K562 (cell line): ENCODE results near the gene EPHA7. TPM values are rescaled to one million over a fixed set of nuclear protein-coding genes. Genes with fewer than 3 reads are reported as not detected.

ENCODE experiments used
- ATAC-seq: fragments of 200-7000 bp; cut with Tn5 transposase; 3 replicates; pipeline ENCODE4 v1.9.1; 2020; ENCODE audit warnings: moderate library complexity
- BruUV-seq: library from RNA; stranded (reverse); fragments of 400-500 nt; replicated peaks from 2 replicates; lab custom pipeline; 2021; lab: Mats Ljungman, UMichigan
- CTCF ChIA-PET: fragments of 300-600 bp; formaldehyde crosslinking; extraction: SDS; loops from one replicate; lab custom pipeline; 2021; ENCODE audit warnings: low intra/inter-chr PET ratio; lab: Yijun Ruan, JAX
- POLR2A ChIA-PET: fragments of 300-600, 350-650 bp; sonication (Branson Sonifier 250); formaldehyde crosslinking; extraction: SDS; loops from one replicate; lab custom pipeline; 2021; ENCODE audit warnings: antibody characterized with exemption, inconsistent platforms; lab: Yijun Ruan, JAX
- DNase-seq, 4 experiments: peaks; one replicate each; pipeline versions ENCODE4 v3.0.0 to v3.0.0-alpha.2; 2011 to 2018; ENCODE audit warnings: low spot score in 3 of 4, mixed read lengths in 3 of 4; ENCODE audit errors: extremely low read depth in 1 of 4
- FAIRE-seq: peaks from 2 replicates; lab custom pipeline; 2011; peaks lifted over from hg19 to GRCh38; lab: Jason Lieb, UNC
- H2AFZ ChIP-seq: 2 replicates; pipeline ENCODE4 v1.6.0; 2011; ENCODE audit warnings: low read depth, low read length, control low read depth, inconsistent platforms
- H3K27ac ChIP-seq: fragments of 200-600 bp; 3 replicates; pipeline ENCODE4 v1.8.0; 2011; ENCODE audit warnings: low read depth, mild to moderate bottlenecking, control low read depth, inconsistent platforms, low read length, moderate library complexity, mixed read lengths; ENCODE audit errors: extremely low read depth
- H3K27me3 ChIP-seq, 2 experiments: fragments of 300-600 bp in 1 of 2; 2 replicates in 1 of 2; 3 replicates in 1 of 2; pipeline versions ENCODE4 v1.6.0 to v1.8.0; 2011; ENCODE audit warnings: inconsistent platforms in 2 of 2, low read length in 2 of 2, mild to moderate bottlenecking in 1 of 2, mixed read lengths in 1 of 2, moderate library complexity in 1 of 2; ENCODE audit not compliant: control insufficient read depth in 2 of 2, insufficient read depth in 2 of 2
- H3K36me3 ChIP-seq: fragments of 300-600 bp; 3 replicates; pipeline ENCODE4 v1.8.0; 2011; ENCODE audit warnings: mild to moderate bottlenecking, low read length, inconsistent platforms; ENCODE audit not compliant: control insufficient read depth, insufficient read depth
- H3K4me1 ChIP-seq, 2 experiments: fragments of 200-600 bp in 1 of 2; replicated peaks in 1 of 2; 2 replicates in 1 of 2; 3 replicates in 1 of 2; pipeline versions ENCODE4 v1.5.1 to v1.8.0; 2011; ENCODE audit warnings: inconsistent platforms in 2 of 2, low read length in 2 of 2, mild to moderate bottlenecking in 1 of 2, mixed read lengths in 1 of 2, moderate library complexity in 1 of 2; ENCODE audit not compliant: control insufficient read depth in 2 of 2, insufficient read depth in 2 of 2
- H3K4me2 ChIP-seq: 2 replicates; pipeline ENCODE4 v1.6.1; 2011; ENCODE audit warnings: low read length, control low read depth, inconsistent platforms, mixed read lengths; ENCODE audit not compliant: insufficient read depth
- H3K4me3 ChIP-seq: fragments of 200-600 bp; sonication (generic), shearing (Covaris generic); 2 replicates; pipeline ENCODE4 v1.5.1; 2016; ENCODE audit warnings: control low read depth, inconsistent platforms
- H3K79me2 ChIP-seq: fragments of 200-600 bp; 3 replicates; pipeline ENCODE4 v1.8.0; 2011; ENCODE audit warnings: low read length, inconsistent platforms; ENCODE audit not compliant: control insufficient read depth, insufficient read depth
- H3K9ac ChIP-seq, 2 experiments: 2 replicates each; pipeline versions ENCODE4 v1.6.0 to v1.6.1; 2011; ENCODE audit warnings: low read depth in 2 of 2, low read length in 2 of 2, control low read depth in 1 of 2, inconsistent platforms in 1 of 2, mild to moderate bottlenecking in 1 of 2, mixed read lengths in 1 of 2; ENCODE audit not compliant: insufficient read depth in 1 of 2
- H3K9me1 ChIP-seq: one replicate; pipeline ENCODE4 v1.6.0; 2011; ENCODE audit warnings: inconsistent platforms, mild to moderate bottlenecking, low read length, moderate library complexity; ENCODE audit not compliant: control insufficient read depth, insufficient read depth
- H3K9me3 ChIP-seq: replicated peaks from 2 replicates; pipeline ENCODE4 v1.5.1; 2011; ENCODE audit warnings: low read depth, low read length, inconsistent platforms; ENCODE audit not compliant: control insufficient read depth, insufficient read depth
- H4K20me1 ChIP-seq: replicated peaks from 2 replicates; pipeline ENCODE4 v1.6.1; 2011; ENCODE audit warnings: low read length, inconsistent platforms, mixed read lengths; ENCODE audit not compliant: control insufficient read depth, insufficient read depth
- AFF4 ChIP-seq: sonication (generic); formaldehyde crosslinking; IDR thresholded peaks from 2 replicates; pipeline ENCODE4 v1.8.0; 2023; ENCODE audit warnings: mild to moderate bottlenecking, missing genetic modification reagents
- BCLAF1 ChIP-seq, 2 experiments: fragments of 450-650 bp in 1 of 2; IDR thresholded peaks; 2 replicates each; pipeline ENCODE4 v1.6.1; 2011 to 2017; ENCODE audit warnings: low read depth in 2 of 2, antibody characterized with exemption in 1 of 2, borderline replicate concordance in 1 of 2, low read length in 1 of 2, mild to moderate bottlenecking in 1 of 2, mixed read lengths in 1 of 2; ENCODE audit not compliant: control insufficient read depth in 1 of 2
- C11orf30 ChIP-seq: fragments of 450-650 bp; IDR thresholded peaks from 2 replicates; pipeline ENCODE4 v1.6.1; 2016; ENCODE audit warnings: low read depth, mild to moderate bottlenecking
- MAFG ChIP-seq: fragments of 450-650 bp; conservative IDR thresholded peaks from 2 replicates; pipeline ENCODE4 v1.6.1; 2016; ENCODE audit warnings: missing genetic modification characterization, missing compliant biosample characterization
- MCM5 ChIP-seq: fragments of 450-650 bp; IDR thresholded peaks from 2 replicates; pipeline ENCODE4 v1.6.1; 2016; ENCODE audit warnings: low read depth
- MECOM ChIP-seq: fragments of 250-450 bp; sonication (Bioruptor Pico); IDR thresholded peaks from 2 replicates; pipeline ENCODE4 v1.8.0; 2022; ENCODE audit warnings: inconsistent platforms
- MTA3 ChIP-seq: fragments of 450-650 bp; formaldehyde crosslinking; IDR thresholded peaks from 2 replicates; pipeline ENCODE4 v1.6.1; 2017; ENCODE audit warnings: mild to moderate bottlenecking, borderline replicate concordance
- SMARCC2 ChIP-seq: fragments of 450-650 bp; IDR thresholded peaks from 2 replicates; pipeline ENCODE4 v1.6.1; 2017; ENCODE audit warnings: antibody characterized with exemption, moderate library complexity, mild to moderate bottlenecking, low read depth
- THAP7 ChIP-seq: fragments of 250-450 bp; sonication (Bioruptor Pico); IDR thresholded peaks from 2 replicates; pipeline ENCODE4 v1.5.0; 2021
- ZBED1 ChIP-seq: IDR thresholded peaks from 2 replicates; pipeline ENCODE4 v1.6.1; 2014
- ZHX1 ChIP-seq: fragments of 150-350 bp; conservative IDR thresholded peaks from 2 replicates; pipeline ENCODE4 v1.6.1; 2014; ENCODE audit warnings: low read length
- ZKSCAN1 ChIP-seq: fragments of 150-350 bp; IDR thresholded peaks from 2 replicates; pipeline ENCODE4 v1.6.1; 2016; ENCODE audit warnings: low read depth, low read length
- ZNF316 ChIP-seq: fragments of 450-650 bp; IDR thresholded peaks from 2 replicates; pipeline ENCODE4 v1.6.1; 2016
- in situ Hi-C: fragments of 300-500 bp; cut with MboI; formaldehyde crosslinking; loops from 4 replicates; pipeline ENCODE4 v1.15.0; 2018; ENCODE audit warnings: inconsistent platforms, mixed read lengths
- intact Hi-C: fragments of 100-400 bp; cut with micrococcal nuclease; formaldehyde crosslinking; loops from 2 replicates; pipeline ENCODE4 v1.14.2; 2022
- polyA plus RNA-seq, 8 experiments: library from polyadenylated mRNA; depleted of rRNA in 4 of 8; stranded (reverse) in 5 of 8; unstranded in 3 of 8; fragments of >200 nt; fragmentation: Nextera tagmentation in 2 of 8; fragmentation: Illumina TruSeq in 1 of 8; extraction: Ambion mirVana in 2 of 8; extraction: Trizol in 1 of 8; gene quantifications; 2 replicates each; pipeline versions ENCODE4 v1.2.1 to v1.2.3, GENCODE V29; 2011 to 2014; ENCODE audit warnings: inconsistent platforms in 1 of 8, missing spikeins in 1 of 8
- total RNA-seq, 7 experiments: library from RNA; depleted of rRNA in 6 of 7; stranded (reverse); fragments of >200 nt in 6 of 7; fragmentation: Illumina TruSeq in 2 of 7; extraction: Trizol in 2 of 7; gene quantifications; 2 replicates each; pipeline versions ENCODE4 v1.2.1 to v1.2.3, GENCODE V29; 2011 to 2021; ENCODE audit warnings: low replicate concordance in 1 of 7

The EPHA7 gene
- total and polyA plus RNA-seq, 9 of the 15 experiments (the other 6 are each of a cell fraction or from before 2014, with no cell fraction given), result not detected

- H2AFZ ChIP-seq, result no peak overlapping the region
- DNase-seq (no peak), FAIRE-seq (no peak), ATAC-seq (no peak)
- H3K4me2 ChIP-seq, result no peak overlapping the region
- POLR2A ChIA-PET, result no interaction called here
- BruUV-seq, result no TSS peak
- H4K20me1 ChIP-seq, result no peaks in the 10 kb centered on the region
- no peaks in the 10 kb centered on the region for H3K9me1 ChIP-seq
- no peaks in the 10 kb centered on the region for H3K4me1 ChIP-seq
- no peak overlapping the region for H3K9ac ChIP-seq
- H3K9me3 ChIP-seq, result no peaks in the 10 kb centered on the region; the same call in 1 of the 2 replicates
- intact Hi-C loops, result no loop called here
- H3K79me2 ChIP-seq, result no peaks in the 10 kb centered on the region
- no peaks in the 10 kb centered on the region for H3K36me3 ChIP-seq
- no peaks in the 10 kb centered on the region for H3K27me3 ChIP-seq
- CTCF ChIA-PET, result no interaction called here
- no peak overlapping the region for H3K27ac ChIP-seq
- no peak overlapping the region for H3K4me3 ChIP-seq
- in situ Hi-C loops, result no loop called here
- TF ChIP-seq ZHX1 (no peak), C11orf30 (peak; percentile 77), ZBED1 (no peak), MTA3 (no peak), THAP7 (CRISPR knock-in tag) (no peak), MAFG (tag) (peak; percentile 77), ZKSCAN1 (no peak), SMARCC2 (no peak), MECOM (CRISPR knock-in tag) (no peak), AFF4 (no peak), MCM5 (no peak), BCLAF1 (IDR thresholded peaks at IDR 0.05; ENCODE audit: borderline replicate concordance in 1 of 2, control insufficient read depth in 1 of 2, low read depth in 2 of 2, low read length in 1 of 2) (no peak), ZNF316 (peak; percentile 92)
These were observed 123.7 kb downstream of the EPHA7 start for GRCh38 chr6:93295631-93296030.
